Subcutaneous abdominal adipose tissue (tissue), 5 donors: ENCODE results near the gene ERC2.

ENCODE experiments used
- H3K27ac ChIP-seq: one replicate; pipeline ENCODE4 v1.7.0; 2013; ENCODE audit warnings: low read depth, mild to moderate bottlenecking, inconsistent platforms, low read length, moderate library complexity
- H3K27me3 ChIP-seq, 5 donors: one replicate each; pipeline ENCODE4 v1.7.0; 2013; ENCODE audit warnings: low read length in 5 of 5, inconsistent platforms in 1 of 5; ENCODE audit not compliant: control insufficient read depth in 5 of 5, insufficient read depth in 4 of 5
- H3K36me3 ChIP-seq, 5 donors: one replicate each; pipeline ENCODE4 v1.7.0; 2013; ENCODE audit warnings: low read length in 5 of 5; ENCODE audit not compliant: control insufficient read depth in 5 of 5, insufficient read depth in 5 of 5
- H3K4me1 ChIP-seq, 5 donors: one replicate each; pipeline ENCODE4 v1.7.0; 2013; ENCODE audit warnings: low read length in 5 of 5, mild to moderate bottlenecking in 3 of 5, moderate library complexity in 1 of 5; ENCODE audit not compliant: control insufficient read depth in 5 of 5, insufficient read depth in 5 of 5
- H3K4me3 ChIP-seq, 5 donors: one replicate each; pipeline ENCODE4 v1.7.0; 2013; ENCODE audit warnings: low read length in 5 of 5, low read depth in 1 of 5
- H3K9ac ChIP-seq, 5 donors: one replicate each; pipeline ENCODE4 v1.7.0; 2013; ENCODE audit warnings: low read length in 5 of 5, mild to moderate bottlenecking in 4 of 5, moderate library complexity in 3 of 5
- H3K9me3 ChIP-seq, 5 donors: one replicate each; pipeline ENCODE4 v1.7.0; 2013; ENCODE audit warnings: low read length in 5 of 5; ENCODE audit not compliant: control insufficient read depth in 5 of 5
- donor health status: healthy.
- donor health status: healthy.
- donor health status: healthy.
- donor health status: healthy.
- donor health status: healthy.

The ERC2 gene

DNA sequence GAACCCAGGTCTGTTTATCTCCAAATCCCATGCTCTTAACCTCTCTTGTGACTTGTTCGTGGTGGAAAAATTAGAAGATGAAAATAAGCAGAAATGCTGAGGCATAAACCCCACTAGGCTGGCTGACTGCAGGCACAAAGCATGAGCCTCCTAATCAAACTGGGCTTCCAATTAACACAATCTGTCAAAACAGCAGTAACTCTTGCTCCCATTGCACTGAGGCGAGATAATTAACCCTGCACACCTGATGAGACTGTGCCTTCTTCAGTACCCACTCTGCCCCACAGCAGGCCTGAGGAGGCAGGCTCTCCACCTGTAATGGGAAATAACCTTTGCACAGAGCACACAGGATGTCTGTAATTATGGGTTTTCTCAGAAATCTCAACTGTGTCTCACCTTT, 696.8 kb downstream of the ERC2 start:
- H3K36me3 ChIP-seq = no peaks in the 10 kb centered on the region
- H3K27ac ChIP-seq = no peak overlapping the region
- H3K9me3 ChIP-seq = no peaks in the 10 kb centered on the region
- no peaks in the 10 kb centered on the region for H3K4me1 ChIP-seq
- H3K4me3 ChIP-seq = no peak overlapping the region
- H3K27me3 ChIP-seq = peaks cover 0 to 4% (median 0%) of the 10 kb centered on the region in 5 donors
- H3K9ac ChIP-seq = no peak overlapping the region

DNA sequence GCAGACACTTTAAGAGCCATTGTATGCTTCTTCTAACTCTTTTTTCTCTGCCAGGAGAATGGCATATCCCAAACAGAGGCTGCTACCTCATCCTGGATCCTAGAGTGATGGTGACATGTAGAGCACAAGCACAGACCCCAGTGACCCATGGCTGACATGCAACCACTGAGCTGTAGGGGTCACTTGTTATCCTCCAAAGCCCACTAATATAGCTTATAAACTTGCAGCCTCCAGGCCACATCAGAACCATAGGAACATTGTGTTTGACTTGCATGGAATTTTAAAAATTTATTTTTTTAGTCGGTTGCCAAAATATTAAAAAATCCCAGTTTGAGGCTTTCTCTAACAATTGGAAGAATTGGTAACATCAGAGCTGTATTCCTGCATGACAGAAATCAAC, 698.2 kb downstream of the ERC2 start:
- no peaks in the 10 kb centered on the region for H3K36me3 ChIP-seq
- no peak overlapping the region for H3K4me3 ChIP-seq
- H3K27me3 ChIP-seq = peaks cover 0 to 6% (median 0%) of the 10 kb centered on the region in 5 donors
- H3K27ac ChIP-seq = no peak overlapping the region
- H3K9ac ChIP-seq = no peak overlapping the region
- no peaks in the 10 kb centered on the region for H3K9me3 ChIP-seq
- no peaks in the 10 kb centered on the region for H3K4me1 ChIP-seq

DNA sequence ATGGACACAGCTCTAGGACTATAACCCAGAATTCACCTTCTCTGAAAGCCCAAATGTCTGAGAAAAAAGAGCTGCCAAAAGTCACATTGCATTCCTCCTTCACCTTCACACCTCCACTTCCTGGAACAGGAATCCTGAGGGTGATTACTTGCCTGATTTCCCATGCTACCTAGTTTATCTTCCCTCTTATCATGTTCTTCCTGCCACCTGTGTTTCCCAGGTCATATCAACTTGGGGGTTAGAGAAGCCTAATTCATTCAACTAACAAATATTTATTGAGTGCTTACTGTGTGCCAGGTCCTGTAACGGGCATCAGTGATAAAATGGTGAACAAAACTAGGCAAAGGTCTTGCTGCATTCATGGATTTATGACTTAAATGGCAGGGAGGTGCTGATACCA, 701.5 kb downstream of the ERC2 start:
- H3K27me3 ChIP-seq = peaks cover 0 to 6% (median 0%) of the 10 kb centered on the region in 5 donors
- no peak overlapping the region for H3K27ac ChIP-seq
- H3K4me1 ChIP-seq = no peaks in the 10 kb centered on the region
- no peaks in the 10 kb centered on the region for H3K36me3 ChIP-seq
- no peak overlapping the region for H3K9ac ChIP-seq
- H3K9me3 ChIP-seq = no peaks in the 10 kb centered on the region
- H3K4me3 ChIP-seq = no peak overlapping the region

DNA sequence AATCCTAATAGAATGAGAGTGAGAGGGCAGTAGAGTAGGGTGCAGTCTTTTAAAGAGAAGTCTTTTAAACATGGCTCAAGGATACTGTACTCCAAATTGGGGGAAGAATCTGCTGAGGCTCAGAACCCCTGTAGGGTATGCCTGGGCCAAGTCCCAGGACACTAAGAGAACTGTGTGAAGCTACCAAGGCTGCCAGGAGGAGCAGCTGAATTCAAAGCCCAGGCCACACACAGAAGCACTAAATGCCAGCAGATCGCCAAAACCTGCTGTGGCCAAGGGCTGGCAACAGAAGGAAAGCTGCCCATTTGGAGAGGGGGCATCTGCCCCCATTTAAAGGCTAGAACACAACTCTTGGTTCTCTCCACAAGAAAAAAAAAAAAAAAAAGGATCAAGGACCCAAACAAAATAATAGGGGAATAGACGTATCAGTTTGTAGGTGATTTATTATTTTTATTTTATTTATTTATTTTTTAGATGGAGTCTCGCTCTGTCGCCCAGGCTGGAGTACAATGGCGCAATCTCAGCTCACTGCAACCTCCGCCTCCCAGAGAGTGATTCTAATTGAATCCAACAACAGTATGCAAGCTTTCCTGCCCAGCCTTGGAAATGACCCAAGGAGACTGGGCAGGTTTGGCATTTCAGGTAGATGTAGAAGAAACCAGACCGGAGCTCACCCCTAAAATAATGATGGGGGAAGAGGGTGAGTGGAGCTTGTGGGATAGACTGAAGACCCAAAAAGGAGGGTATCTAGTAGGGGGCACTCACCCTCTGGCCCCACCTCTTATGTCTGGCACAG, 702.2 kb downstream of the ERC2 start:
- Histone ChIP-seq H3K36me3 (no peaks in the 10 kb centered on the region), H3K9ac (no peak overlapping the region), H3K9me3 (no peaks in the 10 kb centered on the region), H3K27me3 (peaks cover 0 to 6% (median 0%) of the 10 kb centered on the region in 5 donors), H3K4me3 (no peak overlapping the region), H3K27ac (no peak overlapping the region), H3K4me1 (no peaks in the 10 kb centered on the region)

DNA sequence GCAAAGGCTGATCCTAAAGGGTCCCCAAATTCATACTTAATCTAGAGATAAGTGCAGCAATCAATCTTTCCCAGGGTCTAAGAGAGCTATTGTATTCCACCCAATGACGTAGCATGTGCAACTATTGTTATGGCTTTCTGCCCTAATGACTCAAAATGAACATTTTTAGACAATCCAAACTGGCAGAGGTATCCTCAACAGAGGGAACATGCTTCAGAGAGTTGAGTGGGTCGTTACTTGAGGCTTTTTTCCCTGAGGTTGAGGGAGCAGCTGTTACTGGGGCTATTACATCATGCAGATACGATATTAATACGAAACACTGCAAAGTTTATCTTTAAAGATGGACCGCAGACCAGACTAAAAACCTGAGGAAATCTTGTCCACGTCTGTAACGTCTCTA, 702.9 kb downstream of the ERC2 start:
- H3K9ac ChIP-seq = no peak overlapping the region
- no peak overlapping the region for H3K4me3 ChIP-seq

DNA sequence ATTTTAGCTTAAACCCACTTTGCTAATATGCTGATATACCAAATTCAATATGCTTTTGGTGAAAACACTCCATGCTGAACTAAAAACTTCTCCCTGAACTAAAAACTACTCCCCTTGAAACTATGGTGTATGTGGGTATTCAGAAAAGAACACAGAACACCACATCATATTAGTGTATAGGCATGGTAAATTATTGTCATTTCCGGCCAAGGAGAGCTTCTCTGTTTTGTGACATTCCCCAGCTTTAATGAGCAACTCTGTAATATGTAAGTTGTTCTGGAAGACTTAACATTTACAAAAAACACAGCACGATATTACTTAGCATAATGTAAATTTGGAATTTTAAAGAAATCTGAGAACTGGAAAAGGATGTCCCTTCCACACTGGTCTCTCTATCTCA, 711.3 kb downstream of the ERC2 start:
- H3K27ac ChIP-seq = no peak overlapping the region
- H3K27me3 ChIP-seq = peaks cover 0 to 9% (median 5%) of the 10 kb centered on the region in 5 donors
- no peak overlapping the region for H3K4me3 ChIP-seq
- H3K4me1 ChIP-seq = no peaks in the 10 kb centered on the region
- no peak overlapping the region for H3K9ac ChIP-seq
- no peaks in the 10 kb centered on the region for H3K9me3 ChIP-seq
- H3K36me3 ChIP-seq = no peaks in the 10 kb centered on the region

More for the DNA sequence above, 702.9 kb downstream of the ERC2 start:
- H3K27me3 ChIP-seq = peaks cover 0 to 6% (median 0%) of the 10 kb centered on the region in 5 donors
- no peaks in the 10 kb centered on the region for H3K4me1 ChIP-seq
- H3K36me3 ChIP-seq = no peaks in the 10 kb centered on the region
- no peaks in the 10 kb centered on the region for H3K9me3 ChIP-seq
- no peak overlapping the region for H3K27ac ChIP-seq

DNA sequence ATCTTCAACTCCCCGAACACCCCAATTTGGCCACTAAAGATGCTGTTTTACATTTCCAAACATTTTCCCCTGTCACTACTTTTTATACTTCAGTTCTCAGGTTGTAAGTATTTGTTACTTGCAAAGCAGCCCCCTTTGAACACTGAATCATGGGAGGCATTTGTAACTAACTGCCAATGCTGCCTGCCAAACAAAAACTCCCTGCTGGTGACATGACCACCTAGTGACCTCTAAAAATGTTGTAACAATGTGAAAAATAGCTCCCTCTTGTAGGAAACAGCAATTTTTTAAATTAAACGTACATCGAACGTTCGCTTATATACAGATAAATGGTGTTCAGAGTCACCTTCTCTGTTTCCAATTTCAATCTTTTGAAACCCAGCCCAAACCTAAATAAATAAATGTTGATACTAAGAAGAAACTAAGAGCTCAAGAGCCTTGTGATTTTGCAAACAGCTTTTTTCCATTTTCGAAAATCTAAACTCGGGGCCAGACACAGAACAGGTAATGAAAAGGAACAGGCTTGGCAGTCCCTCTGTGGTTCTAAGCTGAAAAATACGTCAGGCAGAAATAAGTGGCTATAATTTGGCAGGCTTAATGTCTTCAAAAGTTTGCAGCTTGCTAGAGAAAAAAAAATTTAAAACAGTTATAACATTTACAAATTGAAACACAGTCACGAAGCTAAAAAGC, 712.6 kb downstream of the ERC2 start:
- Histone ChIP-seq H3K4me1 (no peaks in the 10 kb centered on the region), H3K36me3 (no peaks in the 10 kb centered on the region), H3K9ac (no peak overlapping the region), H3K9me3 (no peaks in the 10 kb centered on the region), H3K27ac (no peak overlapping the region), H3K27me3 (peaks cover 0 to 9% (median 5%) of the 10 kb centered on the region in 5 donors), H3K4me3 (no peak overlapping the region)

DNA sequence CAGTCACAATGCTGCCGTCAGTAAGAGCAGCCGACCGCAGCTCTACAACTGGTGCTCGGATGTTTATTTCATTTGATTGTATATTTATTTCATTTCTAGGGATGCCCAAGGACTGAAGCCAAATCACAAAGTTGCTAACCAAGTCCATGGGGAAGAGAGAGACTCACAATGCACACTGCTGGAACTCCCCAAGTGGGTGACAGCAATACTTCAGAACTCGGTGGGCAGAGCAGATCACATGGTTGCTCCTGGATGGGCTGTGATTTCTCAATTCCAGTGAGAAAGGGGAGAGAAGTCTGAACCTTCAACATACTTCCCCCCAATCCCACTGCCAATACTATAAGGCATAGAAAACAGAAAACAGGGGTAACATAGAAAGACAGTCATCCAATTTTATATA, 715.4 kb downstream of the ERC2 start:
- Histone ChIP-seq H3K4me3 (no peak overlapping the region), H3K9ac (no peak overlapping the region), H3K36me3 (no peaks in the 10 kb centered on the region), H3K27ac (no peak overlapping the region), H3K4me1 (no peaks in the 10 kb centered on the region), H3K27me3 (peaks cover 0 to 6% (median 3%) of the 10 kb centered on the region in 5 donors), H3K9me3 (no peaks in the 10 kb centered on the region)

DNA sequence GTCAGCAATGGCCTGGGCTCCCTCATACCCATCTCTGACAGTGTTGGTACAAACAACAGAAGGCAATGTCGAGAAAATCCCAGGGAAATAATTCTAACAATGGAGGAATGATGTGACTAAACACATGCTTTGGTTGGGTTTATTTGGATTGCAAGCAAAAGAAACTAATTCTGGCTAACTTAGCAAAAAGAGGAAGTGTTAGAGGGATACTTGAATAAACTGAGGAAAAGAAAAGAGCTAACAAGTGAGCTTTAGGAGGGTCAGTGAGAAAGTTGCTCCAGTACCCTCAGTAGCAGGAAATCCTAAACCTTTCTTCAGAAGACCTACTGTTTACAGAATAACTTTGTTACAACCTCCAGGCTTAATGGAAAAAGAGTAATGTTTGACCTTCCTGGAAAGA, 716.5 kb downstream of the ERC2 start:
- Histone ChIP-seq H3K36me3 (no peaks in the 10 kb centered on the region), H3K4me1 (no peaks in the 10 kb centered on the region), H3K27me3 (peaks cover 0 to 9% (median 3%) of the 10 kb centered on the region in 5 donors), H3K9ac (no peak overlapping the region), H3K9me3 (no peaks in the 10 kb centered on the region), H3K4me3 (no peak overlapping the region), H3K27ac (no peak overlapping the region)

DNA sequence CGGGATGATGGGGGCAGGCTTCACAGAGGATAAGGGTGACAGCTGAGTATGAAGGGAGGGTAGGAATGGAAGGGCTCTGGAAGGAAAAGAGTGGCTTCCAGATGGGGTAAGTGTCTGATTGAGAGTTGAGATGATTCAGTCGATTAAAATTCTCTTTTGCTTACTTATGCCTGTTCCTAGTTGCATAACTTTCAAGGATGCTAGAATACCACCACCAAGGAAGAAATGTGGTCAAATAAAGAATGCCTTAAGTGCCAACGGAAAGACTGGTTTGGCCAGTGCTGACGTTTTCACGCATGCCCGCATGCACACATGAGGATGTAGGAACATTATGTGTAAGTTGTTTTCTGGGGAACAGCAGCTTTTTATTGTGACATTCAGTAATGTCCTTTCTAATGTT, 717.7 kb downstream of the ERC2 start:
- Histone ChIP-seq H3K36me3 (no peaks in the 10 kb centered on the region), H3K4me3 (no peak overlapping the region), H3K27me3 (peaks cover 0 to 9% (median 3%) of the 10 kb centered on the region in 5 donors), H3K9me3 (no peaks in the 10 kb centered on the region), H3K27ac (no peak overlapping the region), H3K9ac (no peak overlapping the region), H3K4me1 (no peaks in the 10 kb centered on the region)
